ENCODE data around the gene JARID2. TPM values are rescaled to one million over a fixed set of nuclear protein-coding genes. Genes with fewer than 3 reads are reported as not detected.

JARID2 gene
- total RNA-seq, 1 experiment from 2014 or later = 11.7 TPM

DNA sequence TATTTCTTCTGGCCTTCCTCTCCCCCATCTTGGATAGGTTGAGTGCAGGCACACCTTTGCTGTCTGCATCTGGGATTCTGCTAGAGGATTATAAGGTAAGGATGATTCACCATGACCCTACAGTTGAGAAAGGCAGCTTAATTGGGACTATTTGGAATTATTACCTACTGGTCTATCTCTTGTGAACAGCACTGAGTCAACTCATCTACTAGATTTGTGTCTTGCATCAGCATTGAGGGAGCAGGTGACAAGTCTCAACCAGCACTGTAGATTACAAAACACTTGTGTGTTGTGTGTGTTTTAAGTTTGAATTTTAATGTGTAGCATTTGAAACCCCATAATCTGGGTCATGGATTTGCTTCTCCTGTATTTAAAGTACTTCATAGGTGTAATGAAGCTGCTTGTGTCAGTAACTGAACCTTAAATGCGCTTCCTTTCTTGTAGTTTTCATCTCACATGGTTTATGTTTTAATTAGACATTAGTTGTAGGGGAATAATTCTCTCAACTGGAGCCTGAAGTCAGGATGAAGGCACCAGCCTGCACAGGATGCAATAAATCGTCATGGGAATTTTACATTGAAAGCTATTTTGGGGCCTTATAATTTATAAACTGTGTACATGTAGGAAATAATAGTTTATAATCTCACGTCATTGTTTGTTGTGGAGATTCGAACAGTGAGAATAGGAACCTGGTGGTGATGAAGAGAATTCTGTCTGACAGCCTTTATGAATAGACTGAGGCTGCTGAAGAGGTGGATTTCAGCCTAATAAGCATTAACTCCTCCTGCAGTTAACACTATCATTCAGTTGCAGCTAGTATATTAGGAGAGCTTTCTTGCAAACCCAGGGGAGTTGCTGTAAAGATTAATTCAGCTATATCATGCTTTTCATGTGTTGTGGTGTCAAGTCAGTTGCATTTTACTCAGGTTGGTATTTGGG lies 125.1 kb downstream of the JARID2 start:
- DNase-seq (ENCODE audit: low read depth) = no peak

DNA sequence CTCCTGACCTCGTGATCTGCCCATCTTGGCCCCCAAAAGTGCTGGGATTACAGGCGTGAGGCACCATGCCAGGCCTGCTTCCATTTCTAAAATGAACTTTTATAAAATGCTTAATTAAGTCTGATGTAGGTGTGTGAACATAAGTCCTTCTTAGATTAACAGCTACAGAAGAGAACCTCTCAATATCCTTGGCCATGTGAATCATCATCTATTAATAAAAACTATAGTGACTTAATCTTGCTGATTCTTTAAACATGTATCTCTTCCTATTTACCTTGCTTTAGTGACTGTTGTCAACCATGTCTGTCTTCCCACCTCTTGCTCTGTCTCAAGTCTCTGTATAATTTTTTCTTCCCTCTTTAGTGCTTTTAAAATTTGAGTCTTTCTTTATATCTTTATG lies 127.1 kb downstream of the JARID2 start:
- DNase-seq (ENCODE audit: low read depth) = no peak

DNA sequence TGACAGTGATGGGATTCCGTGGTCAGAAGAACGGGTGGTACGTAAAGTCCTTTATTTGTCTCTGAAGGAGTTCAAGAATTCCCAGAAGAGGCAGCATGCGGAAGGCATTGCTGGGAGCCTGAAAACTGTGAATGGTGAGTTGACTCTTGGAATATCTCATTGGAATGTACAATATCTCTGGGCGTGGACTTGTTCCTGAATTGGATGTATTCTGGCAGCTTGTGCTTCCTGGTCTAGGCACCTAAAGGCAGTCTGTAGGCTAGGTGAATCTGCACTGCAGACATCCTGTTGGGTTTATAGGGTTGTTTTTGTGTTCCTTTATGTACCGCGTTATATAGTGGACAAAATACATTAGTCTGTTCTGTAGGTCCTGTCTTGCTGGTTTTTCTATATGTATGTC lies 128.2 kb downstream of the JARID2 start:
- DNase-seq (ENCODE audit: low read depth) = no peak

DNA sequence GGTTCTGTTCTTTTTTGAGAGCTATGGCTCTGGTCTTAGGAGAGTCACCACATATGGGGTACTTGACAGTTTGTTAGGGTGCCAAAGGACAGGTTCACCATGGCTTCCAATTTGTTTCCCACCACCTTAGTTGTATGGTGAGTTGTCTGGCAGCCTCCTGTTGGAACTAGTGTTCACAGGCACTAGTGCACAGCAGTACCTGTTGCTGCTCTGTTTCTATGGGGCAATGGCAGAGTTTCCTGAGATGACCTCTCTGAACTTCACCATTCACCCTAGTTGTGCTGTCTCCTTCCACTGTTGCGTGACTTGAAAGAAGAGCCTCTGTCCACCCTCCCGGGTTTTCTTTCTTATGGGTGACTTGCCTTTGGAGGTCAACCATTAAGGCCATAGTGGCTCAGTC lies 129.1 kb downstream of the JARID2 start:
- no peak for DNase-seq (ENCODE audit: low read depth)

DNA sequence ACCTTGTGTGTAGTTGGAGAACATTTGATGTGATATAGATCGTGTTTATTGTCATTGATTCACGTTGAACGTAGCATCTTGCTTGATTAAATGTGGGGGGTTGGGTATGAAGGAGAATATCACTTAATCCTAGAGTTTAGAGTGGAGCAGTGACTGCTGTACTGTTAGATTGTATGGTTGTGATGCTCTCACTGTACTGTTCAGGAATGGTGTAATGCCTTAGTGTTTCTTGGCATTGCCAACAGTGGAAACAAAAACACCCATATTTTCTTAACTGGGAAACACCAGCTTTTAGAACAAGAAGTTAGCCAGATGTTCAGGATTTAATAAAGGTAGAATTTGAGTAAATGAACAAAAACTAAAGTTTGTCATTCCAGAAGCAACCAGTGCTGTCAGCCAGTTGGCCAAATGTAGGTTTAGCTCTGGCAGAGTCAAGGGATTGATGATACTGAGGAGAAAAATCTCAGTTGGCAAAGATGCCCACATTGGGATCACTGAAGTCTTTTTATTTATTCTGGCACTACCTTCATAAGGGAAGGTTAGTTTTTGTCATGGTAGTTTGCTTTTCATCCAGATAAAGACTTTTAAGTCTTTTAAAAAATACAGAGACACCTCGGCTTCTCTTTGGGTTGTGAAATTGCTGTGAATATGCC lies 129.9 kb downstream of the JARID2 start:
- DNase-seq (ENCODE audit: low read depth) = no peak

DNA sequence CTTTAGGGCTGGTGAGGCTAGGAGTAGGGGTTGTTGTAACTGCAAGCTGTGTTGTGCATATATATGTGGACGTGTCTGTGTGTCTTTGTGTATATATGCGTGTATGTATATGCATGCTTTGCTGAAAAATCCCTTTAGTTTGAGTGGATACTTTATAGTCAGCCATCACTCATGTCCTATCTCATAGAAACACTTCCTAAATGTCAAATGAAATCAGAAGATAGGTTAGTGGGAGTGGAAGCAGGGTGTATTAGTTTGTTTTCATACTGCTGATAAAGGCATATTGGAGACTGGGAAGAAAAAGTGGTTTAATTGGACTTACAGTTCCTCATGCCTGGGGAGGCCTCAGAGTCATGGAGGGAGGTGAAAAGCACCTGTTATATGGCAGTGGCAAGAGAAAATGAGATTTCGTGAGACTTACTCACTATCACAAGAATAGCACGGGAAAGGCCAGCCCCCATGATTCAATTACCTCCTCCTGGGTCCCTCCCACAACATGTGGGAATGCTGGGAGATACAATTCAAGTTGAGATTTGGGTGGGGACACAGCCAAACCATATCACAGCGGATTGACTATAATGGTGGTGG lies 131.1 kb downstream of the JARID2 start:
- no peak for DNase-seq (ENCODE audit: low read depth)

DNA sequence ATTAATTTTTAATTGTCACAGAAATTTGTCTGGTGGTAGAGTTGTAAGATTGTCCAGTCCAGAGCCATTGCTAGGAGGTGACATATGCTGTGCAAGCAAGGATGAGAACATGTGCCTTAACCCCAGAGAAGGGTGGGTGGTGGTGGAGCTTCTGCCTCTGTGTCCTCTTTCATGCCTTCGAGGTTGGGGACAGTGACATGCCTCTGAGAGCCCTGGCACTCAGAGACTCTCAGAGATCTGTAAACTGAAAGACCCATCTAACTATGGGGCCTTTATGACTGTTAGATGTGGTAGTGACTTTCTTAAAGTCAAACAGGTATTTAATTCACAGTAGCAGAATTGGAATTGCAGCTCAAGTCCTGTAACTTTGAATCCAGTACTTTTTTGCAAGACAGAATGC lies 132.4 kb downstream of the JARID2 start:
- no peak for DNase-seq (ENCODE audit: low read depth)

DNA sequence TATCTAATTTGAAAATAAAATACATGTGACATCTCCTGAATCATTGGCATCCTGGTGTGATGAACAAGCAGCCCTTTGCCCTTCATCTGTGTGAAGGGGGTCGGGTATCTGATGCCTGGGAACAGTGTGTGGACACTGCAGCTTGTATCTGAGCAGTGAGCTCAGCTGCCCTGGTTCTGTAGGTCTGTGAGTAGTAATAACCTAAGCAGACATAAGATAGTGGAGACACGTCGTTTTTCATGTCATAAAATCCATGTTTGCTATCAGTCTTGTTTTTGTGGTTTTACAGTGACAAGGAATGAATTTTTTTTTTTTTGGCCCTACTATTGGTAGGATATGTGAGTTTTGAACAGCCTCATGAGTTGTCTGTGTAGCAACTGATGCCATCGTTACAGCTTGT lies 133.0 kb downstream of the JARID2 start:
- no peak for DNase-seq (ENCODE audit: low read depth)

DNA sequence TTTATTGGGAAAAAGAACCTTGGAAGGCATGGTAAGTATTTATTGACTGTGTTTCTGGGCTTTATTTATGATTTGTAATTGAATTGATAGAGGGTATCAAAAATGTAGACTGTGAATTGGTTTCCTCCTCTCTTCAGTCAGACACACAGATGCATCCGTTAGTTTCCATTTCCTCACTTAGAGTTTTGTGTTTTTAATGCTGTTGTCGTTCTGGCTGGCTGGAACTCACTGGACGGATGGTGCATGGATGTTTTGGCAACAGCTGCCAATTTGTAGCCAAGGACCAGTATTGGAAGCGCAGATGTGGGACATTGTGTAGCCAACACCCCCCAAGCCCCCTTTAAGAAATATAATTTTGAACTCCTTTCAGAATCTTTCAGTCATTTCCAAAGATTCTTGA lies 134.5 kb downstream of the JARID2 start:
- DNase-seq (ENCODE audit: low read depth) = no peak

DNA sequence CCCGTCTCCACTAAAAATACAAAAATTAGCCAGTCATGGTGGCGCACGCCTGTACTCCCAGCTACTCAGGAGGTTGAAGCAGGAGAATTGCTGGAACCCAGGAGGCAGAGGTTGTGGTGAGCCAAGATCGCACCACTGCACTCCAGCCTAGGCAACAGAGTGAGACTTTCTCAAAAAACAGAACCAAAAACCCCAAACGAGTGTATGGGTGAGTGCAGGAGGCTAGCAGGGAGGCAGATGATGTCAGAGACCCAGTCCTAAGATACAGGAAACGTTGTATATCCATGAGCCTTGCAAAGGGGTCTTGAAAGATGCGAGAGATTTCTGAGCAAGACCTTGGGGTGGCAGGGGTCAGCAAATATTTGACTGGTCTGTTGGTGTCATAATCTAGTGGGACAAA lies 136.2 kb downstream of the JARID2 start:
- DNase-seq (ENCODE audit: low read depth) = no peak

DNA sequence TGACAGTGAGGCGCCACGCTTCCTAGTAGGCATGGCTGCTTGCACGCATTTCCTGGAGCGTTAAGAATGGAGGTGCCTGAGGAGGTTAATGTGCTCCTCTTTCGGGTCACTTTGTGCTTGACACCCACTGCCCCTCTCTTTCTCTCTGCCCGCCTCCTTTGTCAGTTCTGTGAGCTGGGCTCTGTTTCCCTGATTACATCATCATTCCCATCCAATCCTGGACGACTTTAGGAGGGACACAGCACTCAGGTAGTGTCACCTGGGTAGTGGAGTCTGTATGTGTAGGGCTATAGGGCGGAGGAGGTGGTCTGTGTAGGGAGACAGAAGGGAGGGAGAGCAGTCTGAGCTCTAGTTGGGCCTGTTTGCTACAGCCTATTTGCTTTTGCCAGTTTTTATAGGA lies 136.8 kb downstream of the JARID2 start:
- DNase-seq (ENCODE audit: low read depth) = no peak

DNA sequence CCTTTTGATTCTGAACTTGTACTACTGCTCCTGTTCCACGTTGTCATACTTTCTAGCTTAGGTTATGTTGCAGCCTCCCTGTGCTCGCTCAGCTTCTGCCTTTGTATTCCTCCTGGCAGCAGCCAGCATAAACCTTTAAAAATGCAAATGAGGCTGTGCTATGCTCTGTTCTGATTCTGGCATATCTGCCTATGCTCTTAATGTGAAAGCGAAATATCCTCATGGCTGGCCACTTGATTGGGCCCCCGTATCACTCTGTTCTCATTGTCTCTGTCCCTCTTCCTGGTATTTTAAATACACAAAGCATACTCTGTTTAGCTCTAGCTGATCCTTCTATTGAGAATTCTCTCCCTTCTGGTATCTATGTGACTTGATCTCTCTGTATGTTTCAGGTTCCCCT lies 139.0 kb downstream of the JARID2 start:
- no peak for DNase-seq (ENCODE audit: low read depth)

DNA sequence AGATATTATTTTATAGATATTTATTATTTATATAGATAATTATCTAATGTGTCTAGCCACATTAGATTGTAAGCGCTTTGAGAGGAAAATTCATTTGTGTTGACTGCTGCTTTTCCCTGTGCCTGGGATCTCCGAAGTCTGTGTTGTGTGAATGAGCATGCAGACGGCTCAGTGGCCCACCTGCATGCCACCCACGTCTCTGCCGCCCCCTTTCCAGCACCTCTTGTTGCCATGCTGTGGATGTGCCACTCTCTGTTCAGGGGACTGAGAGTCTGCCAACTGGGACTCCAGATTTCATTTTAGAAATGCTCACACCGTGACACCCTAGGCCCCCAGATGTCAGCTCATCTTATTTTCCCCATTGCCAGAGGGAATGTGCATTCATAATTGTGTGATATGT lies 139.7 kb downstream of the JARID2 start:
- no peak for DNase-seq (ENCODE audit: low read depth)

DNA sequence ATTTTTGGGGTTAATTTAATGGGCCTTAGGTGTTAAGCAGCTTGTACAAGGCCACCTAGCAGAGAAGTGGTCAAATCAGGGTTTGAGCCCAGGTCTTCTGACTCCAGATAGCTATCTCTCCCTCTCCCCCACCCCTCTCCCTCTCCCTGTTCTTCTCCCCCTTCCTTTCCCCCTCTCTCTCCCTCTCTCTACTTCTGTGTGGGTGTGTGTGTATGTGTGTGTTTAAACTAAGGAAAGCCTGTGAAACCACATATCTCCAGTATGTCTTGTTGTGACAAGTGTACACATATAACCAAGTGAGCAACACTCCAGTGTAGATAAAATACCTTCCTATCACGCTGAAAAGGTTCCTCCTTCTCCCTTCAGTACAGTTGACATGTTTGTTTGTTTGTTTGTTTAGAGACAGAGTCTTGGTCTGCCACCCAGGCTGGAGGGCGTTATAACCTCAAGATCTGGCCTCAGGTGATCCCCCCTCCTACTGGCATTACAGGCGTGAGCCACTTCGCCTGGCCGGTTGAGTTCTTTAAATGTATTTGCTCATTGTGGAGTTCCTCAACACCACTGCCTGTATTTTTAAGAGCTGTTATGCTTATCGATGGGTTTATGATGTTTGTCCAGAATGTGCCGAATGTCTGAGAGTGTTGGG lies 140.4 kb downstream of the JARID2 start:
- DNase-seq (ENCODE audit: low read depth) = no peak

DNA sequence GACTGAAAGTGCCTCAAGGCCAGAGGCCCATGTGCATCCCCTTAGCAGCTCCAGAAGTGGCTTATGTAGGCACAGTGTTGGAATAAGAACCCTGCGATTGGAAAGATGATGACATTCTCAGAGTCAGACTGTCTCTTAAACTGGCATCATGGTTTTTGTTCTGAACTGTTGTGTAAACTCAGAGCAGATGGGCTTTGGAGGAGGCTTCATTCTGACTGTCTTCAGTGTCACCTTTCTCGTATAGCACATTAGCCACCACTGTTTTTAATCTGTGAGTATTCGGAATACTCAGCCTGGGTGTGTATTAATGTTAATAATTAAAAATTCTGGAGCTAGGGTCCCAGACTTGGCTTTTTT lies 140.9 kb downstream of the JARID2 start:
- no peak for DNase-seq (ENCODE audit: low read depth)

DNA sequence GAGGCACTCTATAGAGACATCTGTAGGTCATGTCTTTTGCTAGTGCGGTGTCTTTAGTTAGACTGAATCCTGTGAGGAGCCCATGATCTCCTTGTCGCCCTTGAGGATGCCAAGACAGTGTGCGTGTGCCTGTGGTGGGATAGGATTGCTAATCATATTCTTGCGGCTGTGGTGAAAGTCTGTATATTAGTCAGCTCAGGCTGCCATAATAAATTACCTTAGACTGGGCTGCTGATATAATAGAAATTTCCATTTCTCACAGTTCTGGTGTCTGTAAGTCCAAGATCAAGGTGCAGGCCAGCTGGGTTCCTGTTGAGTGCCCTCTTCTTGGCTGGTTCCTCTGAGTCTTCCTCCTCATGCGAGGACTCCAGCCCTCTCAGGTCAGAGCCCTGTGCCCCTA lies 141.2 kb downstream of the JARID2 start:
- DNase-seq (ENCODE audit: low read depth) = no peak

DNA sequence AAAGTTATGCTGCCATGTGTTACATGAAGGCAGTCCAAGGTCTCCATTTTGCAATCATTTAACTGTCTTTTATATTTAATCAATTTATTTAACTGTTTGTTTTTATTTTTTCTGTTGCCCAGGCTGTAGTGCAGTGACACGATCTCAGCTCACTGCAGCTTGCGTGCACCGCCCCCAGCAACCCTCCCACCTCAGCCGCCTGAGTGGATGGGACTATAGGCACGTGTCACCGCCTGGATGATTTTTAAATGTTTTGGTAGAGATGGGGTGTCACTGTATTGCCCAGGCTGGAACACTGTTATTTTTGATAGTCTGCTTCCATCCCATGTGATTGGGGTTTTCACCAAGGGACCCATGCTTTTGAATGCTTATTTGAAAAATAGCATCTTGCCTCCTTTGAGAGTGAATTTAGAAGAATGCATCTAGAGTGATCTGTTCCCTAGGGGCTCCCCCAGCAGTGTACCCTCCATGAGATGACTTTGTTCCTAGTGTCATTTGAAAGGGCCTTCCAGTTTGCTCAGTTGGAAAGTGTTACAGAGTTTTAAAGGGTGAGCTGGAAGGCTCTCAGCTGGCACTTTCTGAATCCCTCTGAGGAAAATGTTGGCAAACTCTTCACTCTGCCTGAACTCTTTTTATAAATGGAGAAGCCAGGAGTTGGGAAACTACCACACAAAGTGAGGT lies 143.4 kb downstream of the JARID2 start:
- DNase-seq (ENCODE audit: low read depth) = no peak

DNA sequence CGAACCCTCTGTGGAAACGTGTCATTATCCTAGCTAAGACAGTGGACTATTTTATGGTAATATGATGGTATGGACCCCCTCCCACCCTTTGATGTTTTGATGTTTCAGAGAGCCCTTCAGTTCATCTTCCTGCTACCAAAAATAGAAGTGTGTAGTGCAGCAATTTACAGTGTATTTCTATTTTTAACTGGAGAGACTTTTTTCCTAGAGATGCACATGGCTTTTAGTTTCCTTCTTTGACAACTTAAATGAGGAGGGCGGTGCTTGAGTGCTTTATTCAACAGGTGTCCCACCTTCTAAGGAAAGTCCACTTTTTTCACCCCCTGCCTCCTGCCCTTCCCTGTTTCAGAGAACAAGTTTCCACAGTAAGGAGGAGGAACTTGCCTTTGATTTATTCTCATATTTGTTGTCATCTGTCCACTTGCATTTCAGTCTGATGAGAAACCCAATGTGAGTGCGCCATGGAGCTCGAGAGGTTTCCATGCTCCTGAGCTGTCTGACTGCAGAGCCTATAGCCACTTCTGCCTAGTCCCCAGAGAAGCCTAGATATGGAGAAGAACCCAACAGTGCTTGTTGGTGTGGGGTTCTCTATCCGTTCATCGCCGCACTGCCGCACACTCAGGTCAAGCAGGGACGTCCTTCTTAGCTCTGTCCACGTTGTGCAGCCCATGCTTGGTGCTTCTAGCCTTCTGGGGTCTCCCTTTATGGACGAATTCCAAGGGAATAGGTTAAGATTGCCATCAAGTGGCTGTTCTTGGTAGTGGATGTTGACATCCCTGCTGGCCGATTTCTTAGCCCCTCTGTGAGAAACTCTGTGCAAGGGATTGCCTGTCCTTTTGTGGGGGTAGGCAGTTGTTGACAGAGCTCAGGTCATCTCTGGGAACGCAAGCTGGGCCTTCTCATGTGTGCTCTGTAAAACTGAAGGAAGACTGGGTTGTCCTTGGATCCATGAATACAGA lies 144.2 kb downstream of the JARID2 start:
- DNase-seq (ENCODE audit: low read depth) = peak; percentile 47

DNA sequence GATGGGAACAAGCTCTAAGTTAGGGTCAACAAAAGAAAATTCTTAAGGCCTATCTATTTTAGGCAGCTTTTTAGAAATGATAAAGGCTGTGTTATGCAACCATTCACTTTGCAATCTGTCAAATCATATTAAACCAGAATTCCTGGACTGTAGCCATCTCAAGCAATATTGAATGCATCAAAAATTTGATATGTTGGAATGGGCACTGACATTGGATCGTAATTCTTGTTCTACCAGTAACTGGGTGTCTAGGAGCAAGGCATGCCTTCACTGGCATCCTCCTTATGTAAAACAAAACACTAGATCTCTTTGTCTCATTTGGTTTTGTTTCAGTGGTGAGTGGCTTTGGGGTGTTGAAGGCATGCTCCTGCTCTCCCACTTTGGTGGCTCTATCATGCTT lies 145.6 kb downstream of the JARID2 start:
- no peak for DNase-seq (ENCODE audit: low read depth)

DNA sequence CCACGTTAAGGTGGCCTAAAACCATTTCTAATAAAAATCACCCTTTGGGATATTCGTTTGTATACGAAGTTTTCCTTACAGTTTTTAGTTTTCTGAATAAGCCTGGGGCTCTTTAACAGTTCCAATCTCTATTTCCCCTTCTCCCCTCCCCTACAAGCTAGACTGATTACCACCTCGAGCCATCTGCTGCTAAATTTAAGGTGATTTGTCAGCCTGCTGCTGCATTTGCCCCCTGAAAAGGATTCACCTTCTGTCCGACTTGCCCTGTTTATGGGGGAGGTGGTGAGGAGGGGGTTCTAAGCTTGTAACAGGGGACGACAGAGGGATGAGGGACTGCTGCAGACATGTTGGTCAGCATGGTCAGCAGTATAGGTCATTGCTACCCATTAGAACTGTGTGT lies 146.3 kb downstream of the JARID2 start:
- DNase-seq (ENCODE audit: low read depth) = no peak
